Measurements from ENCODE around the gene NOP9. TPM values are rescaled to one million over a fixed set of nuclear protein-coding genes. Genes with fewer than 3 reads are reported as not detected.

NOP9 gene
- total and polyA plus RNA-seq, 9 of the 15 experiments (the other 6 are each of a cell fraction or from before 2014, with no cell fraction given) = 1.0 to 27.9 (median 15.1) TPM

DNA sequence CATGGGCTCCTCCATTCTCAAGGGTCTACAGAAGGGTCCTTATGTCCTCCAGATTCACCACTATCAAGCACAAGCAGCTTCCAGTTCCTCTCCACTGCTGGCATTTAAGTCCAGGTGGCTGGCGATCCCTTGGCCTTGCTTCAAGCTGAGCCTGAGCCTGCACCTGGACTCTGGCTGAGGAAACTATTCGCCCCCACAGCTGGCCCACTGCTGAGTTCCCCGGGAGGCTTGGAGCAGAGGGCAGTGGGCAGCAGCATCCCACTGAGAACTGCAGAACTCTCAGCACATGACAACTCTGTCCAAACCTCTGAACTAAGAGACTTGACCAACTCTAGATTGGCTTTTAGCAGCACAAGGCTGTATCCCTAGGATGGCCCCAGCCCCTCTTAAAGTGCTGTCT is 16.9 kb upstream of the NOP9 start:
- no peaks in the 10 kb centered on the region for H3K9me3 ChIP-seq (replicated peaks; ENCODE audit: control insufficient read depth, insufficient read depth, low read depth, low read length)
- no TSS peak for BruUV-seq (replicated peaks)
- H3K27ac ChIP-seq (ENCODE audit: extremely low read depth, low read depth, low read length) = no peak overlapping the region
- no peak for TF ChIP-seq RFX7 (CRISPR knock-in tag; IDR thresholded peaks at IDR 0.05)
- TF ChIP-seq TBL1XR1 (IDR thresholded peaks at IDR 0.05; ENCODE audit: low read length in 2 of 2) = no peak
- no peak for TF ChIP-seq ZNF780A (CRISPR knock-in tag; IDR thresholded peaks at IDR 0.05)
- TF ChIP-seq NCOR1 (IDR thresholded peaks at IDR 0.05) = no peak
- TF ChIP-seq SIN3A (IDR thresholded peaks at IDR 0.05; ENCODE audit: borderline replicate concordance in 2 of 2, control insufficient read depth in 1 of 2, low read depth in 2 of 2, low read length in 2 of 2) = no peak
- no peak for TF ChIP-seq ZNF277 (CRISPR knock-in tag; IDR thresholded peaks at IDR 0.05; ENCODE audit: borderline replicate concordance)
- no peak for TF ChIP-seq ZNF408 (CRISPR knock-in tag; IDR thresholded peaks at IDR 0.05; ENCODE audit: low read depth)
- peaks cover 0 to 3% of the 10 kb centered on the region in 2 experiments; a peak in 2 of 5 replicates for H3K4me1 ChIP-seq (replicated peaks in 1 of 2; ENCODE audit: control insufficient read depth in 2 of 2, insufficient read depth in 2 of 2, low read length in 2 of 2)
- ChIA-PET POLR2A (interaction anchor here (1.7 kb wide), 1 partner anchor 10 kb away, joined by 5 read pairs; no protein-coding TSS in a partner anchor), CTCF (ENCODE audit: low intra/inter-chr PET ratio) (no interaction called here)
- no peak for DNase-seq (ENCODE audit: extremely low read depth in 1 of 4, low spot score in 3 of 4)
- H4K20me1 ChIP-seq (replicated peaks; ENCODE audit: control insufficient read depth, insufficient read depth, low read length) = no peaks in the 10 kb centered on the region
- H3K9me1 ChIP-seq (ENCODE audit: control insufficient read depth, insufficient read depth, low read length) = no peaks in the 10 kb centered on the region
- 31% methylated on average over 2 of the region's 3 CpGs for WGBS (ENCODE audit: insufficient coverage, low coverage, missing lambda C conversion rate)
- H2AFZ ChIP-seq (ENCODE audit: low read depth, low read length) = no peak overlapping the region
- intact Hi-C loops (cut with micrococcal nuclease) = no loop called here
- no peaks in the 10 kb centered on the region for H3K27me3 ChIP-seq (ENCODE audit: control insufficient read depth in 2 of 2, insufficient read depth in 2 of 2, low read length in 2 of 2)
- no peak overlapping the region for H3K4me3 ChIP-seq
- ATAC-seq = no peak
- no peak for FAIRE-seq
- in situ Hi-C loops (cut with MboI) = no loop called here
- no peaks in the 10 kb centered on the region for H3K79me2 ChIP-seq (ENCODE audit: control insufficient read depth, insufficient read depth, low read length)
- H3K9ac ChIP-seq (ENCODE audit: insufficient read depth in 1 of 2, low read depth in 2 of 2, low read length in 2 of 2) = no peak overlapping the region
- no peak overlapping the region for H3K4me2 ChIP-seq (ENCODE audit: insufficient read depth, low read length)
- H3K36me3 ChIP-seq (ENCODE audit: control insufficient read depth, insufficient read depth, low read length) = no peaks in the 10 kb centered on the region
